WTC11 (cell line): Measurements from ENCODE around the gene CELF4.

Experiments
- CTCF ChIP-seq: fragments of 200-600 bp; IDR thresholded peaks from 2 replicates; pipeline ENCODE4 v1.8.0; 2022; ENCODE audit warnings: antibody characterized with exemption
- FOXP1 ChIP-seq: sonication (generic); formaldehyde crosslinking; IDR thresholded peaks from 2 replicates; pipeline ENCODE4 v1.8.0; 2022; ENCODE audit warnings: missing genetic modification reagents, mild to moderate bottlenecking, moderate library complexity, borderline replicate concordance
- IRF2 ChIP-seq: sonication (generic); formaldehyde crosslinking; IDR thresholded peaks from 2 replicates; pipeline ENCODE4 v1.8.0; 2022; ENCODE audit warnings: low read depth, missing genetic modification reagents, borderline replicate concordance
- JUN ChIP-seq: sonication (generic); formaldehyde crosslinking; IDR thresholded peaks from 2 replicates; pipeline ENCODE4 v1.8.0; 2023; ENCODE audit warnings: mild to moderate bottlenecking, missing genetic modification reagents
- MAX ChIP-seq: sonication (generic); formaldehyde crosslinking; IDR thresholded peaks from 2 replicates; pipeline ENCODE4 v1.8.0; 2022; ENCODE audit warnings: mild to moderate bottlenecking, missing genetic modification reagents
- SP1 ChIP-seq: sonication (generic); formaldehyde crosslinking; conservative IDR thresholded peaks from 2 replicates; pipeline ENCODE4 v1.8.1; 2022; ENCODE audit warnings: missing genetic modification reagents
- STAT6 ChIP-seq: sonication (generic); formaldehyde crosslinking; conservative IDR thresholded peaks from 2 replicates; pipeline ENCODE4 v1.8.1; 2023; ENCODE audit warnings: mild to moderate bottlenecking, low read depth, missing genetic modification reagents, moderate library complexity
- TEAD4 ChIP-seq: sonication (generic); formaldehyde crosslinking; IDR thresholded peaks from 2 replicates; pipeline ENCODE4 v1.8.0; 2022; ENCODE audit warnings: mild to moderate bottlenecking, missing genetic modification reagents
- USF1 ChIP-seq: sonication (generic); formaldehyde crosslinking; IDR thresholded peaks from 2 replicates; pipeline ENCODE4 v1.8.0; 2022; ENCODE audit warnings: mild to moderate bottlenecking, missing genetic modification reagents
- USF2 ChIP-seq: sonication (generic); formaldehyde crosslinking; IDR thresholded peaks from 2 replicates; pipeline ENCODE4 v1.8.1; 2023; ENCODE audit warnings: mild to moderate bottlenecking, missing genetic modification reagents, moderate library complexity
- ZNF263 ChIP-seq: sonication (generic); formaldehyde crosslinking; IDR thresholded peaks from 2 replicates; pipeline ENCODE4 v1.8.1; 2022; ENCODE audit warnings: low read depth, mild to moderate bottlenecking, moderate library complexity, missing genetic modification reagents
- ZNF423 ChIP-seq: fragments of 250-450 bp; sonication (Bioruptor Pico); IDR thresholded peaks from 2 replicates; pipeline ENCODE4 v2.1.2; 2022; ENCODE audit warnings: mild to moderate bottlenecking, moderate library complexity
- ZNF512 ChIP-seq: sonication (generic); formaldehyde crosslinking; IDR thresholded peaks from 2 replicates; pipeline ENCODE4 v1.8.1; 2022; ENCODE audit warnings: missing genetic modification reagents, borderline replicate concordance
- ZSCAN18 ChIP-seq: fragments of 250-450 bp; sonication (Bioruptor Pico); IDR thresholded peaks from 2 replicates; pipeline ENCODE4 v2.1.2; 2022; ENCODE audit warnings: mild to moderate bottlenecking, moderate library complexity

- no peak for TF ChIP-seq CTCF
- no peak for TF ChIP-seq MAX (CRISPR knock-in tag)
- TF ChIP-seq ZSCAN18 = no peak
- TF ChIP-seq SP1 (CRISPR knock-in tag) = no peak
- TF ChIP-seq TEAD4 = no peak
- TF ChIP-seq ZNF423 = no peak
- TF ChIP-seq IRF2 (CRISPR knock-in tag) = no peak
- no peak for TF ChIP-seq FOXP1 (CRISPR knock-in tag)
- no peak for TF ChIP-seq STAT6 (CRISPR knock-in tag)
- no peak for TF ChIP-seq USF2 (CRISPR knock-in tag)
- TF ChIP-seq USF1 (CRISPR knock-in tag) = no peak
- no peak for TF ChIP-seq ZNF512
- TF ChIP-seq JUN (CRISPR knock-in tag) = no peak
- no peak for TF ChIP-seq ZNF263 (CRISPR knock-in tag)
These were observed 144.1 kb downstream of the CELF4 start for GRCh38 chr18:37421341-37422077.
